Esophagus (tissue), 2 donors: ENCODE data around the gene NRIP1. TPM values are rescaled to one million over a fixed set of nuclear protein-coding genes. Genes with fewer than 3 reads are reported as not detected.

Experiments used
- H3K27ac ChIP-seq, 2 donors: one replicate each; pipeline ENCODE4 v1.5.1; 2013; ENCODE audit warnings: low read depth in 2 of 2, mild to moderate bottlenecking in 2 of 2, inconsistent platforms in 1 of 2, low read length in 1 of 2, moderate library complexity in 1 of 2
- H3K27me3 ChIP-seq, 2 donors: one replicate each; pipeline ENCODE4 v1.6.1; 2013; ENCODE audit warnings: low read length in 2 of 2, control low read depth in 1 of 2, mild to moderate bottlenecking in 1 of 2; ENCODE audit not compliant: insufficient read depth in 2 of 2, control insufficient read depth in 1 of 2
- H3K36me3 ChIP-seq, 2 donors: one replicate each; pipeline ENCODE4 v1.6.1; 2013; ENCODE audit warnings: low read length in 1 of 2; ENCODE audit not compliant: control insufficient read depth in 2 of 2, insufficient read depth in 2 of 2
- H3K4me1 ChIP-seq, 2 donors: one replicate each; pipeline ENCODE4 v1.6.1; 2013; ENCODE audit warnings: low read length in 1 of 2; ENCODE audit not compliant: control insufficient read depth in 2 of 2, insufficient read depth in 2 of 2
- H3K4me3 ChIP-seq, 2 donors: one replicate each; pipeline ENCODE4 v1.5.1; 2013; ENCODE audit warnings: low read length in 2 of 2, mild to moderate bottlenecking in 2 of 2, low read depth in 1 of 2, moderate library complexity in 1 of 2
- H3K9me3 ChIP-seq, 2 donors: one replicate each; pipeline ENCODE4 v1.6.1; 2013; ENCODE audit warnings: mild to moderate bottlenecking in 2 of 2, low read depth in 1 of 2, low read length in 1 of 2, moderate library complexity in 1 of 2; ENCODE audit not compliant: control insufficient read depth in 2 of 2, insufficient read depth in 1 of 2
- WGBS, 2 donors: extraction: QIAGEN DNeasy Blood & Tissue Kit; methylation state at CpG; one replicate each; pipeline ENCODE4 v1.1.7; 2013; 5-methylcytosine and 5-hydroxymethylcytosine counted together
- polyA plus RNA-seq, 2 donors: library from polyadenylated mRNA; stranded (reverse); fragments of 200-250 nt; gene quantifications; one replicate each; pipeline ENCODE4 v1.2.3, GENCODE V29; 2013
- donor health status: healthy with polysubstance abuse.
- donor health status: Bipolar disorder and iron deficiency.

NRIP1 gene
- polyA plus RNA-seq, 2 donors = 3.5 to 4.3 TPM

DNA sequence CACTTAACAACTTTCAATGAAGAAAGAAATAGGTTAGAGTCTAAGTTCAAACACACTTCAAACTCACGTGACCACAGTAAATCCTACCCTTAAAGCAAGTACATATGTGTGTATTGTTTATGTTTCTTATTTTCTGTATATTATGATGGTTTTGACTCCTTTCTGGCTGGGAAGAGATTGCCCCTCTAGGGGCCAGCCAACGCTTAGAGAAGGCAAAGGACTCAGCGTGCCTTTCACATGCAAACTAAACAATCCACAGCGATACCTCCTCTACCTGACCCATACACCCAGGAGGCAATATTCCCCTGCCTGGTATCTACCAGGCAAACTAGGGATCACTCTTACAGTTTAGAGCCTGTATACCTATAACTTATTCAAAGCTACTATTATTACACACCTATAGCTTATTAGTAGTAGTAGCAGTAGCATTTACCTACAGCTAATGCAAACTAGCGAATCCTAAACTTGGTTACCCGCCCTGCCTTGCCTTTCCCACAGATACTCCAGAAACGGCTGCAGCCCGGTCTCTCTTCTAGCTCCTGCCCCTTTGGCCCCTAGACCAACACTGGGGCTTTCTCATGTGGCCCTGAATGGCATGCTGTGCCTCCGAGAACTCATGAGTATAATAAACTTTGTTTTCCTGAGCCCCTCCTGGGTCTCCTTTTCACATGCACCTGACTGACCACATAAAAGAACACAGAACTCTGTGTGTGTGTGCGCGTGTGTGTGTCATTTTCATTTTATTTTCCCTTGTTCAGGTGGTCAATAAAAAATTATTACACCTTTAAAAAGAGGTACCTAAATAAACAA is 14.0 kb downstream of the NRIP1 start:
- H3K4me3 ChIP-seq = no peak overlapping the region

DNA sequence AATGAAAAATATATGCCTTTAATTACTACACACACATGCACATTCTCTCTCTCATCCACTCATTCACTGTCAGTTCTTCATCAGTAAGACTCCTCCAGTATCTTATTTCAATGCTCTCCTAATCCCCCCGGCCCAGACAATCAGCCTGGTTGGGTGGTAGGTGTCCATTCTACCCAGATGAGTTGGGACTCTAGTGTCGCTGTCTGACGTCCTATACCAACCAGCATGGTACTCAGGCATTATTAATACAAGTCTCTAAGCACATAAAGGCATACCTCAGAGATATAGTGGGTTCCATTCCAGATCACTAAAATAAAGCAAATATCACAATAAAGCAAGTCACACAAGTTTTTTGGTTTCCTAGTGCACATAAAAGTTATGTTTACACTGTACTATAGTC is 19.8 kb downstream of the NRIP1 start:
- no peak overlapping the region for H3K27ac ChIP-seq
- H3K36me3 ChIP-seq = no peaks in the 10 kb centered on the region
- 93 to 95% methylated on average over 3 of the region's 3 CpGs for WGBS, 2 donors
- H3K4me1 ChIP-seq = no peaks in the 10 kb centered on the region
- H3K9me3 ChIP-seq = no peaks in the 10 kb centered on the region
- H3K4me3 ChIP-seq = no peak overlapping the region
- H3K27me3 ChIP-seq = no peaks in the 10 kb centered on the region

More for the DNA sequence above, 14.0 kb downstream of the NRIP1 start:
- H3K4me1 ChIP-seq = peaks cover 0 to 3% of the 10 kb centered on the region in 2 donors
- 68 to 87% methylated on average over 11 of the region's 11 CpGs for WGBS, 2 donors
- H3K9me3 ChIP-seq = no peaks in the 10 kb centered on the region
- H3K27me3 ChIP-seq = no peaks in the 10 kb centered on the region
- no peaks in the 10 kb centered on the region for H3K36me3 ChIP-seq
- H3K27ac ChIP-seq = no peak overlapping the region

GRCh38 chr21:15042531-15042930 is 22.3 kb downstream of the NRIP1 start:
- Histone ChIP-seq H3K27me3 (no peaks in the 10 kb centered on the region), H3K9me3 (no peaks in the 10 kb centered on the region), H3K27ac (no peak overlapping the region)

GRCh38 chr21:15039607-15040299 is 25.0 kb downstream of the NRIP1 start:
- no peaks in the 10 kb centered on the region for H3K9me3 ChIP-seq
- no peaks in the 10 kb centered on the region for H3K27me3 ChIP-seq
- no peak overlapping the region for H3K4me3 ChIP-seq
- no peaks in the 10 kb centered on the region for H3K36me3 ChIP-seq
- no peak overlapping the region for H3K27ac ChIP-seq
- WGBS, 2 donors = 94 to 100% methylated on average over 1 of the region's 1 CpG
- H3K4me1 ChIP-seq = no peaks in the 10 kb centered on the region

More at GRCh38 chr21:15042531-15042930, 22.3 kb downstream of the NRIP1 start:
- no peak overlapping the region for H3K4me3 ChIP-seq
- H3K36me3 ChIP-seq = no peaks in the 10 kb centered on the region
- no peaks in the 10 kb centered on the region for H3K4me1 ChIP-seq

GRCh38 chr21:15037900-15038293 is 26.9 kb downstream of the NRIP1 start:
- Histone ChIP-seq H3K27me3 (no peaks in the 10 kb centered on the region), H3K9me3 (no peaks in the 10 kb centered on the region), H3K36me3 (no peaks in the 10 kb centered on the region), H3K4me3 (no peak overlapping the region), H3K27ac (no peak overlapping the region), H3K4me1 (no peaks in the 10 kb centered on the region)
- 79 to 99% methylated on average over 1 of the region's 1 CpG for WGBS, 2 donors

- H3K4me1 ChIP-seq = no peaks in the 10 kb centered on the region
- H3K4me3 ChIP-seq = no peak overlapping the region
- no peak overlapping the region for H3K27ac ChIP-seq
- H3K36me3 ChIP-seq = no peaks in the 10 kb centered on the region
- no peaks in the 10 kb centered on the region for H3K9me3 ChIP-seq
- WGBS, 2 donors = 88 to 94% methylated on average over 5 of the region's 5 CpGs
- no peaks in the 10 kb centered on the region for H3K27me3 ChIP-seq
These were observed 27.5 kb downstream of the NRIP1 start for GRCh38 chr21:15037095-15037899.

DNA sequence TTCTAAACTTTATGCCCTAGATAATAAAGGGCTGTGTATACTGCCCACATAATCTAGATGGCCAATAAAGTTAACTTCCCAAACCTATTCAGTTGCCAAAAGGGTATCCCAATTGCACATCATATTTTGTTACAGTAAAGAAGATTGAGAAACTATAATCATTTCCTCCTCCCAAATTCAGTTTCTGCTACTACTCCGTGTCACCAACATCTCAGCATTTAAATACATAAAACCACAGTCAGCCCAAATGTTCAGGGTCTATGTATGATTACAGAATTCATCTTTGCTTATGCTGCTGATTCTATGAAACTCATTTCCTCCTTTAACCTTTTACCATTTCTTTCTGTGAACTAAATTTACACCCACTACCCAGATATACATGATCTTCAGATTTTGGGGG is 28.6 kb downstream of the NRIP1 start:
- WGBS, 2 donors = 64 to 76% methylated on average over 1 of the region's 1 CpG
- Histone ChIP-seq H3K27ac (no peak overlapping the region), H3K4me3 (no peak overlapping the region), H3K4me1 (no peaks in the 10 kb centered on the region), H3K36me3 (peaks cover 0 to 3% of the 10 kb centered on the region in 2 donors), H3K27me3 (no peaks in the 10 kb centered on the region), H3K9me3 (no peaks in the 10 kb centered on the region)

DNA sequence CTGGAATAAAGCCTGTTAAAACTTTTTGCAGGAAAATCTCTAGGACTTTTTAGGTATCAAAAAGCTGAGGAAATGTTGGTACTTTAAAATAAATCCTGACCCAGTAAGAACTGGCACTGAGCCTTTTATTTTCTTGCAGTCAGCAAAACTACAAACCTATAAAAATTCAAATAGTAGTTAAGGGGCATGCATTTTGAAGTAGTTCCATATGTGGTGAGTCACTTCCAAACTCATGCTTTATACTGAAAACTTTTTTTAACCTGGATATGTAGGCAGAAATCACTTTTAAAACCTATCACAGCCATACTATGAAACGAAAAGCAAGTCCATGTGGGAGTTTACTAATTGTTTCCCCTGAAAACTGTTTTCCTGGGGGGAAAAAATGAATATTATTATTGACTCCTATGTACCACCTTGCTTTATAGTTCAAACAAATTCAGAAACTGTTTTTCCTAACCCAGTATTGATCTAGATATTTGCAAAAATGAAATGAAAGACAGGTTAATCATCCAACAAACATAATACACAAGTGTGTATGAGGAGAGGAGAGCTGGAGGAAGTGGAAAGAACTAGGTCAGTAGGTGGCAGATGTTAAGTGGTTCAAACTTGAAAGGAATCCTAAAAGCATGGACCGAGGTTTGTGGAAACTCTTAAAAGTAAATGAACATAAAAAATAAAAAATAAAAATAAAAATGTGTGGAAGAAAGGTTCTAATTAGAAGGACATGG is 30.5 kb downstream of the NRIP1 start:
- H3K4me1 ChIP-seq = no peaks in the 10 kb centered on the region
- no peak overlapping the region for H3K4me3 ChIP-seq
- peaks cover 0 to 3% of the 10 kb centered on the region in 2 donors for H3K36me3 ChIP-seq
- H3K9me3 ChIP-seq = no peaks in the 10 kb centered on the region
- 35 to 43% methylated on average over 2 of the region's 2 CpGs for WGBS, 2 donors
- H3K27ac ChIP-seq = no peak overlapping the region
- no peaks in the 10 kb centered on the region for H3K27me3 ChIP-seq

DNA sequence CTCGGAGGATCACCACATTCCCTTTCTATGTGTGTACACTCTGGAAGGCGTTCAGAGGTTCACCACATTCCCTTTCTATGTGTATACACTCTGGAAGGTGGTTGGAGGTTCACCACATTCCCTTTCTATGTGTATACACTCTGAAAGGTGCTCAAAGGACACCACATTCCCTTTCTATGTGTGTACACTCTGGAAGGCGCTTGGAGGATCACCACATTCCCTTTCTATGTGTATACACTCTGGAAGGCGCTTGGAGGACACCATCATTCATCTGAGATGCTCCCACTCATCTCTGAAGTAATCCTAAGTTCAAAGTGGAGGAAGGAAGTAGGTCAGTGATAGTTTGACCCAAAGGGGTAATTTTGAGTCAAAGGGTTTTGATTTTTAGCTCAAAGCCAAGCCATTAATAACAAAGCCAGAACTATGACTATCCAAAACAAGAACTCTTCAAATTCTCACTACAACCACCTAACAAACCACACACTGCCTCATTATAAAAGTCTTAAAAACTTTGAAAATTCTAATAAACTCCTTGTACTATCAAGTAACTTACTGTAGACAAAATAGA is 32.9 kb downstream of the NRIP1 start:
- H3K27me3 ChIP-seq = no peaks in the 10 kb centered on the region
- no peak overlapping the region for H3K27ac ChIP-seq
- 94 to 95% methylated on average over 2 to 3 of the region's 4 CpGs for WGBS, 2 donors
- H3K9me3 ChIP-seq = no peaks in the 10 kb centered on the region
- peaks cover 0 to 3% of the 10 kb centered on the region in 2 donors for H3K36me3 ChIP-seq
- H3K4me3 ChIP-seq = no peak overlapping the region
- H3K4me1 ChIP-seq = no peaks in the 10 kb centered on the region
